NCI-H82 treated with DMSO at 0.1 percent for 48 hours (cell line): ENCODE measurements around the gene CACNA2D3.

Source experiments
- DNase-seq: peaks from one replicate; lab custom pipeline; 2025; ENCODE audit not compliant: unreplicated experiment; lab: John Stamatoyannopoulos, UW

The CACNA2D3 gene

GRCh38 chr3:54324103-54324502, 201.8 kb downstream of the CACNA2D3 start:
- no peak for DNase-seq

DNA sequence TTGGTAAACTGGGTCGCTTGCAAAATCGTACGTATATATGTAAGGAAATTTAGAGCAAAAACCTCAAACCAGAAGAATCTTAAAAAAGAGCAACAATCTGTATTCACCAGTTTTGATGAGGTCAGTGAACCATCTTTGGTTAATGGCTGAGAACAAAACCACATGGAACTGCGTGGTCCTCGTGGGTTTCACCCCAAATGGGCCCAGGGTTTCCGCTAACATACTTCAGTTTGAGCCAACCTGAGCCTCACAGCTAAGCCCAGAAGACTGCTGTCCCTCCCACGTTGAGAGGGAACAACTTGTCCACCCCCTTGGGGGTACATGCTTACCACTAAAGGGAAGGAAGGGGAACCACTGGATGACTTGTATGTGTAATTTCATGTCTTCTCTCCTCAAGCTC, 204.6 kb downstream of the CACNA2D3 start:
- DNase-seq = no peak

- no peak for DNase-seq
Measured at GRCh38 chr3:54331341-54331740, 209.0 kb downstream of the CACNA2D3 start.

GRCh38 chr3:54337846-54338245, 215.5 kb downstream of the CACNA2D3 start:
- no peak for DNase-seq

DNA sequence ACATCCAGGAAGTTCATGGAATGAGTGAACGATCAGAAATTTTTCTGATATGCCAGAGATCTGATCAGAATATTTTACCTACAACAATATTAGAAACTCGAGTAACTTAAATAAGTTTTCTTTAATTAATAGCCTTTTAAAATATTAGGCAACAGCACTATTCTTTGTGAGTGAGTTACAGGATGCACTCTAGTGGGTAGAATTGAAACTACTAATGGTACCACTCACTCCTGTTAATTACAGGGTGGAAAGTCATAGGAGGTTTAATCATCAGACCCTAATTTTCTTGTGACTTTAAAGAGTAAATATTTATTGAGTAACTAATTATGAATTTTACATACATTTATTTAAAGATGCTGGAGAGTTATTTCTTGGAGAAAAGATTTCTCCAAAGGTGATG, 217.3 kb downstream of the CACNA2D3 start:
- no peak for DNase-seq

GRCh38 chr3:54341811-54342210, 219.5 kb downstream of the CACNA2D3 start:
- no peak for DNase-seq

- no peak for DNase-seq
Measured at GRCh38 chr3:54342676-54343075, 220.3 kb downstream of the CACNA2D3 start.

GRCh38 chr3:54343495-54343894, 221.1 kb downstream of the CACNA2D3 start:
- DNase-seq = no peak

DNA sequence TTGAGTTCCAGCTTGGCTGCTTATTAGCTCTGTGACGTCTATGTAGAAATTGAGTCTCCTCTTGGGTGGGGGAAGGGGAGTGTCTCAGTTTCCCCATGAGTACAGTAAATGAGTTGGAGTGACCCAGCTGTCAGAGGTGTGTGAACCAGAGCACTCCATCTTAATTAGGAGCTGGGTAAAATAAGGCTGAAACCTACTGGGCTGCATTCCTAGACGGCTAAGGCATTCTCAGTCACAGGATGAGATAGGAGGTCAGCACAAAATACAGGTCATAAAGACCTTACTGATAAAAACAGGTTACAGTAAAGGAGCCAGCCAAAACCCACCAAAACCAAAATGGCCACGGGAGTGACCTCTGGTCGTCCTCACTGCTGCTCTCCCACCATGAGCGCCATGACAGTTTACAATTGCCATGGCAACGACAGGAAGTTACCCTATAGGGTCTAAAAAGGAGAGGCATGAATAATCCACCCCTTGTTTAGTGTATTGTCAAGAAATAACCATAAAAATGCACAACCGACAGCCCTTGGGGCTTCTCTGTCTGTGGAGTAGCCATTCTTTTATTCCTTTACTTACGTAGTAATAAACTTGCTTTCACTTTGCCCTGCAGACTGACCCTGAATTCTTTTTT, 222.4 kb downstream of the CACNA2D3 start:
- no peak for DNase-seq

- no peak for DNase-seq
Measured at GRCh38 chr3:54345847-54346375, 223.6 kb downstream of the CACNA2D3 start.

DNA sequence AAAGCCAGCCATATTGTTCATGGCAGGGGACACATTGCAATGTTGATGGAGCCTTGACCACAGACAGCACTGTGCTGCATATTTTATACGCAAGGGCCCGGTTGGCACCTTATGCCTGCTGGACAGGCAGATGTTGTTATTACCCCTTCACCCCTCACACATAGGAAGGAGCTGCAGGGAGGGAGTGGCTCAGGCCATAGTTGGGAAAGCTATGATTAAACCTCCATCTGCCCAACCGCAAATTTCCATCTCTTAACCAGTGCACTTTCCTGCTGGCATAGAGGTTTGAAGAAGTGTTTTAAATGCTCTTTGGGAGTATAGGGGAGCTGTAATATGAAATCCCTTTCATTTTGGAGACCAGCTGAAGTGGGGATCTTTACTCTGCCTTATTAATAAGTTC, 224.7 kb downstream of the CACNA2D3 start:
- no peak for DNase-seq

DNA sequence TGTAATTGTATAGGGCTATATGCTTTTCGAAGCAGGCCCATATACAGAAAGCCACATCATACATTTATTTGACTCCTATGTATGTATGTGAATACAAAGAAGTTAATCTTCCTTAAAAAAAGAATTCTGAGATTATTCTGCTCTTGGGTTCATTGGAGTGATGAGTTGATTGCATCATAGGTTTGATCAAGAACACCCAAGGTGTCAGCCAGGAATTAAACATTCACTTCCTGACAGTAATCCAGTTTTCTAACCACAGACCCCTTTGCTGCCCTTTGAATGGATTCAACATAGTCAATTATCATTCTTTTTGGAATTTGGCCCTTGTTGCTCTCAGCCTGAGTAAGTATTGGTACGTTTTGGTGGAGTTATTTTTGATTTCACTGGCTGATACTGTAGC, 225.6 kb downstream of the CACNA2D3 start:
- no peak for DNase-seq

DNA sequence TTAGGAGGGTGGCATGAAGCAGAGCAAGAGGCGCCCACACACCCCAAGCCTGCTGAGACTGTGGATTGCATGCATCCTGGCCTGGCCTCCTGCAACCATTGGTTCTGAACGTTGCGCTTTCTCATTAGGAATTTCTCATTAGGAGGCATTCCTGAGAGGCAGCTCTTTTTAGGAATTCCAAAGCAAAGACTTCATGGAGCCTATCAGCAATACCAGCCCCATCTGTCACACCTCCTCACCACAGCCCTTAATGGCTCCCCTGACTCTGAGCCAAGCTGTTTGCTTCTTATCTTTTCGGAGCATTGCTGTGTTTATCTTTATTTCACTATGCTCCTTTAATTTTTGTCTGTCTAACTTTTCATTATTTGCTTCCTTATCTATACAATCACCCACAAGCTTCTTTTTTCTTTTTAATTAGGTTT, 226.9 kb downstream of the CACNA2D3 start:
- DNase-seq = no peak

DNA sequence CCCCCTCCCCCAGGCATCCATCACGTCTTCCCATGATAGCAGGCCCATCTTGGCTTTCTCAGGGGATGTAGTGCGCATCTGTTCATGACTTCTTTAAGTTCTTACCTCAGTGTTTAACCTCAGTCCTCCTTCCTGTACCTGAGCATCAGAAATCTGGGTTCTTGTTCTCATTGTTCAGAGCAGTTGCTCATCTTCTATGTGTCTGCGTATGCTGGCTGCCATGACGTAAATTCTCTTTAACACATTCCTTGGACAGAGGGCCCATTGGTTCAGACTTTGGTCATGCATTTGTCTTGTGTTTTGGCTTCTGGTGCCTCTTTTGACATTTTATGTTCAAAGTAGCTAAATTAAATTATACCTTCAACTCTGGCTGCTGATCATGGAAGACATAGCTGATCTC, 227.3 kb downstream of the CACNA2D3 start:
- DNase-seq = no peak

- DNase-seq = no peak
Measured at GRCh38 chr3:54353546-54353945, 231.2 kb downstream of the CACNA2D3 start.

GRCh38 chr3:54353946-54354345, 231.6 kb downstream of the CACNA2D3 start:
- no peak for DNase-seq

- DNase-seq = no peak
Measured at GRCh38 chr3:54355800-54356199, 233.4 kb downstream of the CACNA2D3 start.

GRCh38 chr3:54356261-54357045, 234.1 kb downstream of the CACNA2D3 start:
- DNase-seq = no peak

DNA sequence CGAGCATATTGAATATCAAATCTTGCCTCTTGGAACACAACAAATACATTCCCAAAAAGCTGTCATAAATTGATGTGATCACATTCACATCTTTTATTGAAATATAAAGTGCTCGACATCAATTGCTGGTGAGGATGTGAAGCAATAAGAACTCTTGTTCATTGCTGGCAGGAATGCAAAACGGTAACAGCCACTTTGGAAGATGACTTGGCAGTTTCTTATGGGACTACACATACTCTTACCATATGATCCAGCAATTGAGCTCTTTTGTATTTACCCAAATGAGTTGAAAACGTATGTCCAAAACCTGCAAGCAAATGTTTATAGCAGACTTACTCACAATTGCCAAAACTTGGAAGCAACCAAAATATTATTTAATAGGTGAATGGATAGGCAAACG, 234.9 kb downstream of the CACNA2D3 start:
- no peak for DNase-seq

DNA sequence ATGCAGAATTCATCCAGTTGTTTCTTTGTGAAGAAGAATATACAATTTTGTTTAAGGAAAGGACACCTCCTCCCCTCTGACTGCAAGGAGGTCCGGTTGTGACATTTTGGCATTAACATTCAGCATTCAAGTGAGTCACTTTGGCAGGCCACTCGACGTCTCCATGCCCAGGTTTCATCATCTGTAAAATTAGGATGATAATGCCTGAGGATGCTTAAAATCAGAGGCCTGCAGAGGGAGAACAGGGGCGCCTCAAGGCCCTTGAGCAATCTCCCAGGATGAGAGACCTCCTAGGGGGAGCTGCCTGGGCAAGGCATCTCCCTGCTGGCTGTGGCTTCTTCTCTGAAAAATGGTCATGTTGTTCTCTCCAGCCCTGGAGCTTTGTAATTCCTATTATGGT, 236.0 kb downstream of the CACNA2D3 start:
- DNase-seq = no peak

DNA sequence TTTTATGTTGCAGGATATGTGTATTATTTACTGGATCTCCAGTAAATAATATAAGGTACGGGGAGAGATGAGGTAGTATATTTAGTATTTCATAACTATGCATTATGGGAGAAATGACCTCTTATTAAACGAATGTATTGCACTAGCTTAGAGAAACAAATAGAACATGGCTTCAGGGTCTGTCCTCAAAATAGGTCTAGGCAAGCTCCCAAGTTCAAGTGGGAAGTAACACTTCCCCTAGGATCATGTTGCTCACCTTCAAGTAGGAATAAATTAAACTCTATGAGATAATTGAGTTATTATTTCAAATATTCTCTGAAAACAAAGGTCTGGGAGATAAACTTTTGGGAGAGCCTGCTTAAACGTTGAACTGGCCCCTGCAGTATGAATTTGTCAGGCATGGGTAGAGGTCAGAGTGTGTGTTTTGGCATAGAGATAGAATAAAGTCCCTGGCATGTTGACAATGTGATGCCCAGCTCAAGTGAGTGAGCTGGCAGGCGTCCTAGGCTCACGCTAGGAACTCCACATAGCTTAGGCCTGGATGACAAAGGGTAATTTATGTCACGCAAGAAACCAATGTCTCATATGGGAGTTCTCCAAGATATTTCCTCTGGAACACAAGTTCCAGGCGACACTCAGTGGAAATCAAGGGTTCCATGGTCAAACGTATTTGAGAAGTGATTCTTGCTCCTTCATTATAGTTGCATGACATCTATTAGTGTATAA, 236.8 kb downstream of the CACNA2D3 start:
- DNase-seq = no peak

DNA sequence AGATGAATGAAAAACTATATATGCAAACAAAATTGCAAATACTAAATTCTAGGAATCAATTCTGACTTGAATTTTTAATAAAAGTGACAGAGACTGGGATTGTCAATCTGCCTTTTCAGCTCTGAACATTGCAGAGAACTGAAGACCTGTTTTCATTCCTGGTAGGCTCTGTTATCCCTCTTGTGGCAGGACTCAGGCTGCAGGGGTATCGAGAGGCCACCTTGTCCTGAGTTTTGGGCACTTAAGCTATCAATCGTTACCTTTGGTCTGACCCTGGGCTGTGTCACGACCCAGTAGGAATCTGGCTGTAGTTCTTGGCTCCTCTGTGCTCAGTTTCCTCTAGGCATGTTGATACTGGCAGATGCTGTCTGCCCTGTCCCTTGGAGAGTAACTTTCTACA, 238.0 kb downstream of the CACNA2D3 start:
- DNase-seq = no peak
